Activated T-cell treated with anti-CD3 and anti-CD28 coated beads, Interleukin-2, amount 50 U/mL, for 72 hours (primary cell): ENCODE data around the gene ALDH16A1. TPM values are rescaled to one million over a fixed set of nuclear protein-coding genes. Genes with fewer than 3 reads are reported as not detected.

Experiments
- ATAC-seq, 2 donors: fragments of 150-1000 bp; cut with Tn5 transposase; replicated peaks in 1 of 2; 2 replicates each; pipeline ENCODE4 v1.10.0; 2021; ENCODE audit warnings: moderate library complexity in 2 of 2, mild to moderate bottlenecking in 1 of 2
- DNase-seq, 2 donors: peaks; one replicate each; pipeline ENCODE4 v3.0.0; 2021 to 2022; ENCODE audit warnings: mixed read lengths in 1 of 2
- H3K27ac Mint-ChIP-seq: one replicate; pipeline ENCODE4 v1.8.0; 2022; ENCODE audit warnings: mild to moderate bottlenecking, moderate library complexity, mixed read lengths
- H3K27me3 Mint-ChIP-seq: one replicate; pipeline ENCODE4 v1.8.0; 2022; ENCODE audit warnings: low read depth, mixed read lengths
- H3K36me3 Mint-ChIP-seq, 2 donors: one replicate each; pipeline ENCODE4 v1.8.0; 2022; ENCODE audit warnings: mixed read lengths in 2 of 2, mild to moderate bottlenecking in 1 of 2; ENCODE audit not compliant: insufficient read depth in 2 of 2
- H3K4me1 Mint-ChIP-seq: one replicate; pipeline ENCODE4 v1.8.0; 2022; ENCODE audit warnings: low read depth, mixed read lengths
- H3K4me3 Mint-ChIP-seq, 2 donors: one replicate each; pipeline ENCODE4 v1.8.0; 2022; ENCODE audit warnings: mild to moderate bottlenecking in 2 of 2, mixed read lengths in 2 of 2, moderate library complexity in 2 of 2
- H3K9me3 Mint-ChIP-seq, 2 donors: one replicate each; pipeline ENCODE4 v1.8.0; 2022; ENCODE audit warnings: mixed read lengths in 2 of 2
- total RNA-seq, 2 donors: library from RNA; stranded (reverse); gene quantifications; one replicate each; pipeline ENCODE4 v1.2.3, GENCODE V29; 2022

The ALDH16A1 gene
- total RNA-seq, result 10 to 100 TPM; 21.8 to 23.4 TPM

- H3K36me3 Mint-ChIP-seq, result peaks cover 10 to 27% of the 10 kb centered on the region in 2 donors
- no peaks in the 10 kb centered on the region for H3K9me3 Mint-ChIP-seq
- H3K27ac Mint-ChIP-seq, result peak within 1 kb of the TSS; percentile 100
- H3K27me3 Mint-ChIP-seq, result no peaks in the 10 kb centered on the region
- peak within 1 kb of the TSS; percentile 98 for H3K4me3 Mint-ChIP-seq
- ATAC-seq (peak; percentile 91), DNase-seq (peak; percentile 99)
- peaks cover 52% of the 10 kb centered on the region for H3K4me1 Mint-ChIP-seq
These were observed at the start of gene ALDH16A1 for GRCh38 chr19:49453013-49453756. Gene ALDH16A1 (plus strand): TSS chr19:49453225. CDS start chr19:49453332, 107 bp downstream.

- Mint-ChIP-seq H3K36me3 (no peaks in the 10 kb centered on the region), H3K27me3 (no peaks in the 10 kb centered on the region), H3K27ac (no peak overlapping the region), H3K4me3 (no peak overlapping the region), H3K4me1 (peaks cover 19% of the 10 kb centered on the region), H3K9me3 (no peaks in the 10 kb centered on the region)
- no peak for ATAC-seq
- no peak for DNase-seq
These were observed 49.4 kb upstream of the ALDH16A1 start for GRCh38 chr19:49403404-49404187.

- no peak for DNase-seq
- Mint-ChIP-seq H3K27me3 (no peaks in the 10 kb centered on the region), H3K36me3 (no peaks in the 10 kb centered on the region), H3K9me3 (no peaks in the 10 kb centered on the region), H3K4me1 (peaks cover 44% of the 10 kb centered on the region), H3K4me3 (no peak overlapping the region), H3K27ac (no peak overlapping the region)
- ATAC-seq, result no peak
These were observed 45.9 kb upstream of the ALDH16A1 start for GRCh38 chr19:49407079-49407478.

- Mint-ChIP-seq H3K4me3 (peak overlapping the region in 1 of 2 donors; percentile 25), H3K36me3 (no peaks in the 10 kb centered on the region), H3K27ac (no peak overlapping the region), H3K4me1 (peaks cover 48% of the 10 kb centered on the region), H3K27me3 (no peaks in the 10 kb centered on the region), H3K9me3 (no peaks in the 10 kb centered on the region)
- DNase-seq, result no peak
- peak; percentile 22 to 25 for ATAC-seq
These were observed 45.5 kb upstream of the ALDH16A1 start for GRCh38 chr19:49407482-49408015.

- DNase-seq, result no peak
- Mint-ChIP-seq H3K27ac (peak overlapping the region; percentile 47), H3K4me3 (peak overlapping the region; percentile 41 to 58), H3K9me3 (no peaks in the 10 kb centered on the region), H3K27me3 (no peaks in the 10 kb centered on the region), H3K4me1 (peaks cover 48% of the 10 kb centered on the region), H3K36me3 (no peaks in the 10 kb centered on the region)
- ATAC-seq, result no peak
These were observed 44.1 kb upstream of the ALDH16A1 start for GRCh38 chr19:49408816-49409440.

GRCh38 chr19:49409441-49410029 is 43.5 kb upstream of the ALDH16A1 start:
- Mint-ChIP-seq H3K4me3 (peak overlapping the region; percentile 41 to 58), H3K27ac (peak overlapping the region; percentile 47), H3K27me3 (no peaks in the 10 kb centered on the region), H3K4me1 (peaks cover 48% of the 10 kb centered on the region), H3K36me3 (no peaks in the 10 kb centered on the region), H3K9me3 (no peaks in the 10 kb centered on the region)
- DNase-seq (no peak), ATAC-seq (peak; percentile 53 to 69)

GRCh38 chr19:49411681-49412326 is 41.2 kb upstream of the ALDH16A1 start:
- H3K9me3 Mint-ChIP-seq, result no peaks in the 10 kb centered on the region

GRCh38 chr19:49413348-49413747 is 39.7 kb upstream of the ALDH16A1 start:
- Mint-ChIP-seq H3K4me3 (no peak overlapping the region), H3K9me3 (no peaks in the 10 kb centered on the region), H3K27ac (no peak overlapping the region), H3K36me3 (no peaks in the 10 kb centered on the region), H3K4me1 (peaks cover 36% of the 10 kb centered on the region), H3K27me3 (peaks cover 10% of the 10 kb centered on the region)
- DNase-seq (no peak), ATAC-seq (no peak)

More at GRCh38 chr19:49411681-49412326, 41.2 kb upstream of the ALDH16A1 start:
- Mint-ChIP-seq H3K27me3 (no peaks in the 10 kb centered on the region), H3K36me3 (no peaks in the 10 kb centered on the region), H3K4me3 (no peak overlapping the region), H3K4me1 (peaks cover 48% of the 10 kb centered on the region), H3K27ac (no peak overlapping the region)
- no peak for ATAC-seq
- DNase-seq, result no peak

GRCh38 chr19:49414256-49414655 is 38.8 kb upstream of the ALDH16A1 start:
- Mint-ChIP-seq H3K36me3 (no peaks in the 10 kb centered on the region), H3K27me3 (peaks cover 13% of the 10 kb centered on the region), H3K27ac (no peak overlapping the region), H3K9me3 (no peaks in the 10 kb centered on the region), H3K4me1 (peaks cover 27% of the 10 kb centered on the region), H3K4me3 (no peak overlapping the region)
- no peak for ATAC-seq
- DNase-seq, result no peak

- Mint-ChIP-seq H3K9me3 (no peaks in the 10 kb centered on the region), H3K36me3 (no peaks in the 10 kb centered on the region), H3K4me1 (peaks cover 18% of the 10 kb centered on the region), H3K4me3 (no peak overlapping the region), H3K27me3 (peaks cover 23% of the 10 kb centered on the region), H3K27ac (no peak overlapping the region)
- ATAC-seq (no peak), DNase-seq (no peak)
These were observed 37.8 kb upstream of the ALDH16A1 start for GRCh38 chr19:49415102-49415809.

- no peak for DNase-seq
- Mint-ChIP-seq H3K36me3 (no peaks in the 10 kb centered on the region), H3K27me3 (peaks cover 29% of the 10 kb centered on the region), H3K27ac (no peak overlapping the region), H3K4me1 (peaks cover 21% of the 10 kb centered on the region), H3K4me3 (no peak overlapping the region), H3K9me3 (no peaks in the 10 kb centered on the region)
- no peak for ATAC-seq
These were observed 37.2 kb upstream of the ALDH16A1 start for GRCh38 chr19:49415810-49416200.

GRCh38 chr19:49417088-49417487 is 35.9 kb upstream of the ALDH16A1 start:
- Mint-ChIP-seq H3K27me3 (peaks cover 42% of the 10 kb centered on the region), H3K36me3 (no peaks in the 10 kb centered on the region), H3K4me1 (peaks cover 21% of the 10 kb centered on the region), H3K9me3 (no peaks in the 10 kb centered on the region), H3K4me3 (no peak overlapping the region), H3K27ac (no peak overlapping the region)
- DNase-seq (no peak), ATAC-seq (no peak)
